ENCODE measurements around the gene PAPSS1.

The PAPSS1 gene

GRCh38 chr4:107577743-107578142 lies 142.3 kb downstream of the PAPSS1 start:
- Histone ChIP-seq H3K14ac (ENCODE audit: low read length) (no peak overlapping the region), H3K4me3 (ENCODE audit: low read depth, low read length) (no peak overlapping the region), H2BK120ac (ENCODE audit: insufficient read depth, low read length, poor library complexity) (no peak overlapping the region), H3K27me3 (ENCODE audit: insufficient read depth, low read length) (no peaks in the 10 kb centered on the region), H3K36me3 (ENCODE audit: control insufficient read depth in 1 of 2, insufficient read depth in 2 of 2, low read length in 2 of 2) (no peaks in the 10 kb centered on the region), H3K4me2 (ENCODE audit: low read length) (no peak overlapping the region), H4K8ac (ENCODE audit: low read depth, low read length) (no peak overlapping the region), H2BK12ac (ENCODE audit: low read length) (no peak overlapping the region), H2AFZ (ENCODE audit: insufficient read depth, low read length, poor library complexity) (no peak overlapping the region), H3K9ac (ENCODE audit: low read length) (no peak overlapping the region), H3K9me3 (ENCODE audit: insufficient read depth, low read depth, low read length) (no peaks in the 10 kb centered on the region), H2AK5ac (ENCODE audit: low read length) (no peak overlapping the region), H3K18ac (ENCODE audit: low read length) (no peak overlapping the region), H3K4me1 (ENCODE audit: control insufficient read depth in 1 of 2, insufficient read depth in 2 of 2, low read length in 2 of 2) (no peaks in the 10 kb centered on the region), H3K27ac (ENCODE audit: low read depth, low read length) (no peak overlapping the region), H4K91ac (ENCODE audit: low read depth, low read length) (no peak overlapping the region), H3K4ac (ENCODE audit: low read depth, low read length) (no peak overlapping the region), H3K79me1 (ENCODE audit: low read length) (no peaks in the 10 kb centered on the region), H4K12ac (ENCODE audit: low read depth, low read length) (no peak overlapping the region), H3K79me2 (ENCODE audit: control insufficient read depth, insufficient read depth, low read length, poor library complexity) (no peaks in the 10 kb centered on the region), H2BK5ac (ENCODE audit: low read depth, low read length, poor library complexity) (no peak overlapping the region), H3K23ac (ENCODE audit: low read length) (no peak overlapping the region)
- WGBS (ENCODE audit: extremely low coverage, insufficient coverage, insufficient read length): no CpG with 5 or more reads among the region's 3 CpGs
- DNase-seq: no peak

- H3K4me3 ChIP-seq (ENCODE audit: low read depth, low read length): no peak overlapping the region
- no peaks in the 10 kb centered on the region for H3K79me1 ChIP-seq (ENCODE audit: low read length)
- H3K4ac ChIP-seq (ENCODE audit: low read depth, low read length): no peak overlapping the region
- H4K91ac ChIP-seq (ENCODE audit: low read depth, low read length): no peak overlapping the region
- no peak overlapping the region for H2BK12ac ChIP-seq (ENCODE audit: low read length)
- no peaks in the 10 kb centered on the region for H3K36me3 ChIP-seq (ENCODE audit: control insufficient read depth in 1 of 2, insufficient read depth in 2 of 2, low read length in 2 of 2)
- no peak overlapping the region for H3K18ac ChIP-seq (ENCODE audit: low read length)
- H3K23ac ChIP-seq (ENCODE audit: low read length): no peak overlapping the region
- no peak overlapping the region for H4K8ac ChIP-seq (ENCODE audit: low read depth, low read length)
- H3K79me2 ChIP-seq (ENCODE audit: control insufficient read depth, insufficient read depth, low read length, poor library complexity): no peaks in the 10 kb centered on the region
- no peaks in the 10 kb centered on the region for H3K9me3 ChIP-seq (ENCODE audit: insufficient read depth, low read depth, low read length)
- H2AFZ ChIP-seq (ENCODE audit: insufficient read depth, low read length, poor library complexity): no peak overlapping the region
- no peak overlapping the region for H2BK5ac ChIP-seq (ENCODE audit: low read depth, low read length, poor library complexity)
- no peak overlapping the region for H3K27ac ChIP-seq (ENCODE audit: low read depth, low read length)
- no peak overlapping the region for H4K12ac ChIP-seq (ENCODE audit: low read depth, low read length)
- no CpG with 5 or more reads among the region's 10 CpGs for WGBS (ENCODE audit: extremely low coverage, insufficient coverage, insufficient read length)
- H3K4me1 ChIP-seq (ENCODE audit: control insufficient read depth in 1 of 2, insufficient read depth in 2 of 2, low read length in 2 of 2): no peaks in the 10 kb centered on the region
- H2BK120ac ChIP-seq (ENCODE audit: insufficient read depth, low read length, poor library complexity): no peak overlapping the region
- H3K14ac ChIP-seq (ENCODE audit: low read length): no peak overlapping the region
- H3K27me3 ChIP-seq (ENCODE audit: insufficient read depth, low read length): no peaks in the 10 kb centered on the region
- no peak for DNase-seq
- H3K4me2 ChIP-seq (ENCODE audit: low read length): no peak overlapping the region
- H2AK5ac ChIP-seq (ENCODE audit: low read length): no peak overlapping the region
- no peak overlapping the region for H3K9ac ChIP-seq (ENCODE audit: low read length)
Observed at GRCh38 chr4:107575243-107575642, 144.8 kb downstream of the PAPSS1 start.

DNA sequence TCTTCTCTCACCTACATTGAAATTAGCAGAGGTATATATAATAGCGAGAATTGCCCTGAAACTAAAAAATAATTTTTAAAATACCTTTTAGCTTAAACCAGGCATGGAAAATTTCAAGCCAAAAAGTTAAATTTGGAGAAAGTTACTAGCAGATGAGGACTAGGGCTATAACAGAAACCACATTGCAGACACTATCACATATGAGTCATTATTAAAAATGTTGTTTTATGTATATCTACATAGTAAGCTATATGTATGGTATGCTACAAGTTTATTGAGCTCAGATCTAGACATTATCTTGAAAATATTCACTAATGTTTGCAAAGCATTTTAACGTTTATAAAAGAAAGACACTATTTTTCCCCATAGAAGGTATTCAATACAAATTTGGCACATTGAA lies 147.8 kb downstream of the PAPSS1 start:
- Histone ChIP-seq H3K9ac (ENCODE audit: low read length) (no peak overlapping the region), H3K4ac (ENCODE audit: low read depth, low read length) (no peak overlapping the region), H3K4me1 (ENCODE audit: control insufficient read depth in 1 of 2, insufficient read depth in 2 of 2, low read length in 2 of 2) (no peaks in the 10 kb centered on the region), H2BK5ac (ENCODE audit: low read depth, low read length, poor library complexity) (no peak overlapping the region), H3K27ac (ENCODE audit: low read depth, low read length) (no peak overlapping the region), H2AK5ac (ENCODE audit: low read length) (no peak overlapping the region), H2AFZ (ENCODE audit: insufficient read depth, low read length, poor library complexity) (no peak overlapping the region), H4K91ac (ENCODE audit: low read depth, low read length) (no peak overlapping the region), H2BK12ac (ENCODE audit: low read length) (no peak overlapping the region), H3K4me2 (ENCODE audit: low read length) (no peak overlapping the region), H3K27me3 (ENCODE audit: insufficient read depth, low read length) (no peaks in the 10 kb centered on the region), H3K79me2 (ENCODE audit: control insufficient read depth, insufficient read depth, low read length, poor library complexity) (no peaks in the 10 kb centered on the region), H3K23ac (ENCODE audit: low read length) (no peak overlapping the region), H3K18ac (ENCODE audit: low read length) (no peak overlapping the region), H3K79me1 (ENCODE audit: low read length) (no peaks in the 10 kb centered on the region), H3K36me3 (ENCODE audit: control insufficient read depth in 1 of 2, insufficient read depth in 2 of 2, low read length in 2 of 2) (no peaks in the 10 kb centered on the region), H4K12ac (ENCODE audit: low read depth, low read length) (no peak overlapping the region), H4K8ac (ENCODE audit: low read depth, low read length) (no peak overlapping the region), H3K4me3 (ENCODE audit: low read depth, low read length) (no peak overlapping the region), H2BK120ac (ENCODE audit: insufficient read depth, low read length, poor library complexity) (no peak overlapping the region), H3K14ac (ENCODE audit: low read length) (no peak overlapping the region), H3K9me3 (ENCODE audit: insufficient read depth, low read depth, low read length) (no peaks in the 10 kb centered on the region)
- DNase-seq: no peak
- WGBS (ENCODE audit: extremely low coverage, insufficient coverage, insufficient read length): no CpG with 5 or more reads among the region's 2 CpGs

- H3K4me3 ChIP-seq (ENCODE audit: low read depth, low read length): no peak overlapping the region
- H2BK12ac ChIP-seq (ENCODE audit: low read length): no peak overlapping the region
- H3K4me1 ChIP-seq (ENCODE audit: control insufficient read depth in 1 of 2, insufficient read depth in 2 of 2, low read length in 2 of 2): no peaks in the 10 kb centered on the region
- no peaks in the 10 kb centered on the region for H3K79me1 ChIP-seq (ENCODE audit: low read length)
- no peak overlapping the region for H4K12ac ChIP-seq (ENCODE audit: low read depth, low read length)
- WGBS (ENCODE audit: extremely low coverage, insufficient coverage, insufficient read length): no CpG with 5 or more reads among the region's 2 CpGs
- H3K27ac ChIP-seq (ENCODE audit: low read depth, low read length): no peak overlapping the region
- no peak overlapping the region for H4K91ac ChIP-seq (ENCODE audit: low read depth, low read length)
- H3K36me3 ChIP-seq (ENCODE audit: control insufficient read depth in 1 of 2, insufficient read depth in 2 of 2, low read length in 2 of 2): no peaks in the 10 kb centered on the region
- no peak overlapping the region for H3K18ac ChIP-seq (ENCODE audit: low read length)
- H3K27me3 ChIP-seq (ENCODE audit: insufficient read depth, low read length): no peaks in the 10 kb centered on the region
- no peak overlapping the region for H3K14ac ChIP-seq (ENCODE audit: low read length)
- no peak for DNase-seq
- H3K9ac ChIP-seq (ENCODE audit: low read length): no peak overlapping the region
- no peak overlapping the region for H3K4me2 ChIP-seq (ENCODE audit: low read length)
- no peaks in the 10 kb centered on the region for H3K79me2 ChIP-seq (ENCODE audit: control insufficient read depth, insufficient read depth, low read length, poor library complexity)
- H2AFZ ChIP-seq (ENCODE audit: insufficient read depth, low read length, poor library complexity): no peak overlapping the region
- no peak overlapping the region for H2BK120ac ChIP-seq (ENCODE audit: insufficient read depth, low read length, poor library complexity)
- no peak overlapping the region for H3K23ac ChIP-seq (ENCODE audit: low read length)
- H3K4ac ChIP-seq (ENCODE audit: low read depth, low read length): no peak overlapping the region
- no peak overlapping the region for H2AK5ac ChIP-seq (ENCODE audit: low read length)
- no peak overlapping the region for H2BK5ac ChIP-seq (ENCODE audit: low read depth, low read length, poor library complexity)
- H4K8ac ChIP-seq (ENCODE audit: low read depth, low read length): no peak overlapping the region
- no peaks in the 10 kb centered on the region for H3K9me3 ChIP-seq (ENCODE audit: insufficient read depth, low read depth, low read length)
Observed at GRCh38 chr4:107570952-107571351, 149.1 kb downstream of the PAPSS1 start.
